Transverse colon (tissue), 3 donors: ENCODE measurements around the gene LRRC63.

Experiments
- CTCF ChIP-seq, 5 experiments: fragments of 200-600 bp in 3 of 5; fragments of 450-650 bp in 2 of 5; sonication (generic) in 3 of 5; IDR thresholded peaks; 1 replicate in 2 of 5; 2 replicates in 3 of 5; pipeline ENCODE4 v1.5.1; 2016 to 2017; ENCODE audit warnings: antibody characterized with exemption in 5 of 5, inconsistent platforms in 3 of 5, mild to moderate bottlenecking in 2 of 5, moderate library complexity in 1 of 5
- EP300 ChIP-seq: sonication (generic); formaldehyde crosslinking; IDR thresholded peaks from one replicate; pipeline ENCODE4 v1.6.1; 2017; ENCODE audit warnings: antibody characterized with exemption, low read depth
- POLR2A ChIP-seq: fragments of 450-650 bp; IDR thresholded peaks from one replicate; pipeline ENCODE4 v1.6.1; 2016; ENCODE audit warnings: antibody characterized with exemption, mild to moderate bottlenecking, moderate library complexity

GRCh38 chr13:46178143-46178542, 33.6 kb upstream of the LRRC63 start:
- no peak for TF ChIP-seq CTCF (IDR thresholded peaks at IDR 0.05)
- no peak for TF ChIP-seq POLR2A
- TF ChIP-seq EP300, result no peak
